ENCODE results near the gene SURF4.
"Not testable (repeated sequence)": the region's sequence is repeated elsewhere in the genome, so short reads cannot be mapped to it uniquely, and the experiment has no call there.

SURF4 gene

DNA sequence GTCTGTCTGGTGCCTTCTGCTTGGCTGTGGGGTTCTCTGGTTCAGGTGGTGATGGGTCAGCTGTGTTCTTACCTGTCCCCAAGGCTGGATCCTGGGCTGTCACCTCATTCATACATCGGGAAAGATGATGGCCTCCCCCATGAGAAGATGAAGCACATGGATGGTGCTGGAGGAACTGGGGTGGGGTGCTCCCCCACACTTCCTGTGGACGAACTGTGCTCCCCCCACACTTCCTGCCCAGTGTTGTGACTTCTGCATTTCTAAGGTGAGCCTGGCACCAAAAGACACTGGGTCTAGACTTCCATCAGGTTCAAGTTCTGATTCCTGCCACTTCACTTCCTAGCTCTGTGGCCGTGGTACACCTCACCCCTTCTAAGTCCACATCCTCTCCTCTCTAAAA lies 35.6 kb downstream of the SURF4 start:
- H3K27me3 ChIP-seq (ENCODE audit: insufficient read depth, poor library complexity, severe bottlenecking): no peaks in the 10 kb centered on the region
- no peak overlapping the region for H3K4me3 ChIP-seq (replicated peaks; ENCODE audit: insufficient read depth, low read length)
- TF ChIP-seq SPI1 (IDR thresholded peaks at IDR 0.05; ENCODE audit: borderline replicate concordance, low read depth) (peak; percentile 85), GABPA (IDR thresholded peaks at IDR 0.05; ENCODE audit: low read depth) (peak; percentile 93), POLR2AphosphoS5 (IDR thresholded peaks at IDR 0.05; ENCODE audit: low read depth) (peak; percentile 62; the same call in 1 of the 2 replicates)
- TF ChIP-seq, protein P1, sequence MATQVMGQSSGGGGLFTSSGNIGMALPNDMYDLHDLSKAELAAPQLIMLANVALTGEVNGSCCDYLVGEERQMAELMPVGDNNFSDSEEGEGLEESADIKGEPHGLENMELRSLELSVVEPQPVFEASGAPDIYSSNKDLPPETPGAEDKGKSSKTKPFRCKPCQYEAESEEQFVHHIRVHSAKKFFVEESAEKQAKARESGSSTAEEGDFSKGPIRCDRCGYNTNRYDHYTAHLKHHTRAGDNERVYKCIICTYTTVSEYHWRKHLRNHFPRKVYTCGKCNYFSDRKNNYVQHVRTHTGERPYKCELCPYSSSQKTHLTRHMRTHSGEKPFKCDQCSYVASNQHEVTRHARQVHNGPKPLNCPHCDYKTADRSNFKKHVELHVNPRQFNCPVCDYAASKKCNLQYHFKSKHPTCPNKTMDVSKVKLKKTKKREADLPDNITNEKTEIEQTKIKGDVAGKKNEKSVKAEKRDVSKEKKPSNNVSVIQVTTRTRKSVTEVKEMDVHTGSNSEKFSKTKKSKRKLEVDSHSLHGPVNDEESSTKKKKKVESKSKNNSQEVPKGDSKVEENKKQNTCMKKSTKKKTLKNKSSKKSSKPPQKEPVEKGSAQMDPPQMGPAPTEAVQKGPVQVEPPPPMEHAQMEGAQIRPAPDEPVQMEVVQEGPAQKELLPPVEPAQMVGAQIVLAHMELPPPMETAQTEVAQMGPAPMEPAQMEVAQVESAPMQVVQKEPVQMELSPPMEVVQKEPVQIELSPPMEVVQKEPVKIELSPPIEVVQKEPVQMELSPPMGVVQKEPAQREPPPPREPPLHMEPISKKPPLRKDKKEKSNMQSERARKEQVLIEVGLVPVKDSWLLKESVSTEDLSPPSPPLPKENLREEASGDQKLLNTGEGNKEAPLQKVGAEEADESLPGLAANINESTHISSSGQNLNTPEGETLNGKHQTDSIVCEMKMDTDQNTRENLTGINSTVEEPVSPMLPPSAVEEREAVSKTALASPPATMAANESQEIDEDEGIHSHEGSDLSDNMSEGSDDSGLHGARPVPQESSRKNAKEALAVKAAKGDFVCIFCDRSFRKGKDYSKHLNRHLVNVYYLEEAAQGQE (IDR thresholded peaks at IDR 0.05; ENCODE audit: insufficient replicate concordance, low read depth): no peak
- TF ChIP-seq, protein P2, sequence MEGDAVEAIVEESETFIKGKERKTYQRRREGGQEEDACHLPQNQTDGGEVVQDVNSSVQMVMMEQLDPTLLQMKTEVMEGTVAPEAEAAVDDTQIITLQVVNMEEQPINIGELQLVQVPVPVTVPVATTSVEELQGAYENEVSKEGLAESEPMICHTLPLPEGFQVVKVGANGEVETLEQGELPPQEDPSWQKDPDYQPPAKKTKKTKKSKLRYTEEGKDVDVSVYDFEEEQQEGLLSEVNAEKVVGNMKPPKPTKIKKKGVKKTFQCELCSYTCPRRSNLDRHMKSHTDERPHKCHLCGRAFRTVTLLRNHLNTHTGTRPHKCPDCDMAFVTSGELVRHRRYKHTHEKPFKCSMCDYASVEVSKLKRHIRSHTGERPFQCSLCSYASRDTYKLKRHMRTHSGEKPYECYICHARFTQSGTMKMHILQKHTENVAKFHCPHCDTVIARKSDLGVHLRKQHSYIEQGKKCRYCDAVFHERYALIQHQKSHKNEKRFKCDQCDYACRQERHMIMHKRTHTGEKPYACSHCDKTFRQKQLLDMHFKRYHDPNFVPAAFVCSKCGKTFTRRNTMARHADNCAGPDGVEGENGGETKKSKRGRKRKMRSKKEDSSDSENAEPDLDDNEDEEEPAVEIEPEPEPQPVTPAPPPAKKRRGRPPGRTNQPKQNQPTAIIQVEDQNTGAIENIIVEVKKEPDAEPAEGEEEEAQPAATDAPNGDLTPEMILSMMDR (IDR thresholded peaks at IDR 0.05; ENCODE audit: insufficient read depth, low read length): no peak
- H3K27ac ChIP-seq (replicated peaks): peak overlapping the region; percentile 56
- DNase-seq (ENCODE audit: low read depth in 1 of 2, low spot score in 1 of 2): peak in 1 of 2 experiments; percentile 71

DNA sequence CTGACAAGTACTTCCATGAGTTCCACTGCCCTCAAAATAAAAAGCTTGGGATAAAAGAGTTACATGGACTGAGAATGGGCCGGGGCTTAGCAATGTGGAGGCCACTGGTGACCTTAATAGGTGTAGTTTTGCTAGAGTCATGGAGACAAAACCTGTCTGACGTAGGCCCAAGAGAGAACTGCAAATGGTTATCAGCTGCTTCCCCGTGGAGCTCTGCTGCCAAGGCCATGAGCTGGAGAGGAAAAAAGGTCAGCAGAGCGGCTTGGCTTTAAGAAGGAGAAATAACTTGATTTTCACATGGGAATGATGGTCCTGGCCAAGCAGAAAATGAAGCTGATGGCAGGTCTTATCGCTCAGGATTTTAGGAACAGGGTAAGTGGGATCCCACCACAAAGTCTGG lies 36.2 kb downstream of the SURF4 start:
- Histone ChIP-seq H3K27ac (replicated peaks) (peak overlapping the region; percentile 56), H3K4me3 (replicated peaks; ENCODE audit: insufficient read depth, low read length) (no peak overlapping the region), H3K27me3 (ENCODE audit: insufficient read depth, poor library complexity, severe bottlenecking) (no peaks in the 10 kb centered on the region)
- TF ChIP-seq POLR2AphosphoS5 (IDR thresholded peaks at IDR 0.05; ENCODE audit: low read depth) (no peak), SPI1 (IDR thresholded peaks at IDR 0.05; ENCODE audit: borderline replicate concordance, low read depth) (no peak), GABPA (IDR thresholded peaks at IDR 0.05; ENCODE audit: low read depth) (no peak)
- TF ChIP-seq, protein P2 (IDR thresholded peaks at IDR 0.05; ENCODE audit: insufficient read depth, low read length): no peak
- TF ChIP-seq, protein P1 (IDR thresholded peaks at IDR 0.05; ENCODE audit: insufficient replicate concordance, low read depth): no peak
- no peak for DNase-seq (ENCODE audit: low read depth in 1 of 2, low spot score in 1 of 2)

DNA sequence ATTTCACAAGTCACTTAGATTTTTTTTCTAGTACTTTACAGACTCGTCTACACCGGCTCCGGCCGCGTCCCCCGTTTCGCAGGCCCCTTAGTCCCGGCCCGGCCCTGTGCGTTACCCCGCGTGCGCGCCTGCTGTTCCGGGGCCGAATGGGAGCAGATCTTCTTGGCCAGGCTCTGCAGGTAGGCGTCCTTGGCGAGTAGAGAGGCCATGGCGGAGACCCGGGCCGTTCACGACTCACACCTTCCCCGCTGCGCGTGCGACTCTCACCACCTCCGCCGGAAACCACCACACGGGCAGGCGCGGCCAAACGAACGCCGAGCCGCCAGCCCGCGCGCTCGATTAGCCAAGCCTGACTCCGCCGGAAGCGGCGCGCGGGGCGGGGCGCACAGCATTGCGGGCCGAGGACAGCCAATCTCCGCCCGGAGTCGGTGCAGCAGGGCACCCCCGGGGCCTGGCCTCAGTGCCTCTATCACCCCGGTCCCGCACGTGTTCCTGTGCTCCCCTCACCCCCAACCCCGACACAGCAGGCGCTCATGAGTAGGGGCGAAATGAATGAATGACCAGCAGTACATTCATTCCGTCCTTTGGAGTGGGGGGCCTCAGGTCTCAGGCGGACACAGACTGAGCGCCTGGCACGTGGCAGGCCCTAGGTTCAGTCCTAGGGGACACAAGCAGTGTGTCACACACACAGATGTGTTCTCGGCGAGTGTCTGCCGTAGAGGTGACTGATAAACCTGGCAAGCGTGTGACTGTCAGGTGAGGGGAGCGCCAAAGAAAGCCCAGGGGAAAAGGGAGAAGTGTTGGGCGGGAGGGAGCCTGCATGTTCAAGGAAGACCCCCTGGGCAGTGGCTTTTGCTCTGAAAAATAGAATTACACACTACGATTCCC lies 39.7 kb downstream of the SURF4 start, which contains the start of gene SURF6:
SURF6 (minus strand) TSS at position 265 of the 888 bp plus-strand sequence; CDS start at position 209, 56 bp downstream.
- Histone ChIP-seq H3K4me3 (replicated peaks; ENCODE audit: insufficient read depth, low read length) (peak within 1 kb of the TSS; percentile 85), H3K27me3 (ENCODE audit: insufficient read depth, poor library complexity, severe bottlenecking) (no peaks in the 10 kb centered on the region), H3K27ac (replicated peaks) (peak within 1 kb of the TSS; percentile 96)
- peak; percentile 91 to 94 for DNase-seq (ENCODE audit: low read depth in 1 of 2, low spot score in 1 of 2)
- TF ChIP-seq SPI1 (IDR thresholded peaks at IDR 0.05; ENCODE audit: borderline replicate concordance, low read depth) (no peak), POLR2AphosphoS5 (IDR thresholded peaks at IDR 0.05; ENCODE audit: low read depth) (peak; percentile 97), GABPA (IDR thresholded peaks at IDR 0.05; ENCODE audit: low read depth) (peak; percentile 89)
- TF ChIP-seq, protein P2 (IDR thresholded peaks at IDR 0.05; ENCODE audit: insufficient read depth, low read length): no peak
- TF ChIP-seq, protein P1 (IDR thresholded peaks at IDR 0.05; ENCODE audit: insufficient replicate concordance, low read depth): peak; percentile 29

DNA sequence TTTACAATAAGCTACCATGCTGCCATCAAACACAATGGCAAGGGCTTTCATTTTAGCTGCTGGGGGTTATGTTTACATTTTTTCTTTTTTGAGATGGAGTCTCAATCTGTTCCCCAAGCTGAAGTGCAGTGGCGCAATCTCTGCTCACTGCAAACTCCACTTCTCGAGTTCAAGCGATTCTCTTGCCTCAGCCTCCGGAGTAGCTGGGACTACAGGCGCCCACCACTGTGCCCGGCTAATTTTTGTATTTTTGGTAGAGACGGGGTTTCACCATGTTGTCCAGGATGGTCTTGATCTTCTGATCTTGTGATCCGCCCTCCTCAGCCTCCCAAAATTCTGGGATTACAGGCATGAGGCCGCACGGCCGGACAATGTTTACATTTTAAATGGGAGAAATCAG lies 41.0 kb downstream of the SURF4 start:
- H3K27me3 ChIP-seq (ENCODE audit: insufficient read depth, poor library complexity, severe bottlenecking): not testable (repeated sequence)
- peak in 1 of 2 experiments; percentile 61 for DNase-seq (ENCODE audit: low read depth in 1 of 2, low spot score in 1 of 2)
- peak overlapping the region; percentile 85 for H3K4me3 ChIP-seq (replicated peaks; ENCODE audit: insufficient read depth, low read length)
- peak overlapping the region; percentile 96 for H3K27ac ChIP-seq (replicated peaks)

Measured in HL-60 (cell line).